ENCODE measurements around the gene ALDH5A1. TPM values are rescaled to one million over a fixed set of nuclear protein-coding genes. Genes with fewer than 3 reads are reported as not detected.
A peak's percentile ranks its signal among the peaks of the same experiment; 100 is the strongest.

The ALDH5A1 gene
- total RNA-seq, 1 donor from 2014 or later: 13.8 TPM

- no peak for ATAC-seq
- intact Hi-C loops (cut with DNase I): no loop called here
- Histone ChIP-seq H3K36me3 (no peaks in the 10 kb centered on the region), H3K4me1 (no peaks in the 10 kb centered on the region), H3K4me3 (no peak overlapping the region), H3K27me3 (ENCODE audit: low read depth) (no peaks in the 10 kb centered on the region), H3K9me3 (no peaks in the 10 kb centered on the region), H3K27ac (no peak overlapping the region)
- DNase-seq: no peak
- TF ChIP-seq CTCF (IDR thresholded peaks at IDR 0.05): no peak
Observed at GRCh38 chr6:24566020-24566767, 71.4 kb downstream of the ALDH5A1 start.

GRCh38 chr6:24568683-24569082 is 73.9 kb downstream of the ALDH5A1 start:
- Histone ChIP-seq H3K27ac (no peak overlapping the region), H3K4me1 (no peaks in the 10 kb centered on the region), H3K9me3 (no peaks in the 10 kb centered on the region), H3K4me3 (no peak overlapping the region), H3K36me3 (no peaks in the 10 kb centered on the region), H3K27me3 (ENCODE audit: low read depth) (no peaks in the 10 kb centered on the region)
- TF ChIP-seq CTCF (IDR thresholded peaks at IDR 0.05): no peak
- DNase-seq (no peak), ATAC-seq (no peak)
- intact Hi-C loops (cut with DNase I): no loop called here

DNA sequence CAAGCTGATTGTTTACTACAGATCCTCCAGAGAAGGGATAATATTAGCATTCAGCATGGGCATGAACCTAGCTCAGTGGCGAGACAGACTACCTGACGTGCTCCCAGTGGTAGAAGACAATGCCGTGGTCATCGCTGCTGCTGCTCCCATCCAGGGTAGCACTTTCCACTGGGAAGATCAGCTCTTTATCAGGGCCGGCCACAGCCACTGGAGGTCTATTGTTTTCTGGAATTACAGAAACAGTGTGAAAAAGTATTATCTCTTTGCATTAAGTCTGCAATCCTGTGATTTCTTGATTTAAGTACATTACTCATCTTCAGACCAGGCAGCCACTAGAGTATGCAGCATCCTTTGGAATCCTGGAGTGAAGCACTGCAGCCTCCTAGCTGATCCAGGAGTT is 75.0 kb downstream of the ALDH5A1 start:
- H3K27ac ChIP-seq: no peak overlapping the region
- no peak for TF ChIP-seq CTCF (IDR thresholded peaks at IDR 0.05)
- no peaks in the 10 kb centered on the region for H3K9me3 ChIP-seq
- H3K4me3 ChIP-seq: no peak overlapping the region
- intact Hi-C loops (cut with DNase I): no loop called here
- H3K4me1 ChIP-seq: no peaks in the 10 kb centered on the region
- no peak for DNase-seq
- H3K27me3 ChIP-seq (ENCODE audit: low read depth): no peaks in the 10 kb centered on the region
- H3K36me3 ChIP-seq: no peaks in the 10 kb centered on the region
- ATAC-seq: no peak

GRCh38 chr6:24571361-24571760 is 76.6 kb downstream of the ALDH5A1 start:
- DNase-seq (no peak), ATAC-seq (no peak)
- intact Hi-C loops (cut with DNase I): no loop called here
- H3K36me3 ChIP-seq: no peaks in the 10 kb centered on the region
- H3K4me3 ChIP-seq: no peak overlapping the region
- TF ChIP-seq CTCF (IDR thresholded peaks at IDR 0.05): no peak
- H3K4me1 ChIP-seq: no peaks in the 10 kb centered on the region
- no peak overlapping the region for H3K27ac ChIP-seq
- H3K9me3 ChIP-seq: no peaks in the 10 kb centered on the region
- no peaks in the 10 kb centered on the region for H3K27me3 ChIP-seq (ENCODE audit: low read depth)

DNA sequence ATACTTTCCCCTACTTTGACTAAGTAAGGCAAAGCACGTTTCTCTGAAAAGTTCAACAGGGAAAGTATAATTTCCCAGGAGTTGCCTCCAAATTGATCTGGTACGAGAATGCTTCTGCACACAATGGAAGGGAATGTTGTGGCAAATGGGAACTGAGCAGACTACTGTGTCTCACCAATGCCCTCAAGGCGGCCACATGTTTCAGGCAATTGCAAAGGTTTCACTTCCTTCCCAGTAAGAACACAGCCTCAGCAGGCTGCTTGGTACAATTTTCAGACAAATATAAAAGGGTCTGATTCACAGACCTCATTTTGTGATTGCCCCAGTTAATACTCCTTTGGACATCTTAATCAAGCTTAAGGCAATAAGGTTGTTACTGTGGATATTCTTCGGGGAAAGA is 80.0 kb downstream of the ALDH5A1 start:
- no peaks in the 10 kb centered on the region for H3K27me3 ChIP-seq (ENCODE audit: low read depth)
- H3K4me3 ChIP-seq: no peak overlapping the region
- H3K27ac ChIP-seq: no peak overlapping the region
- intact Hi-C loops (cut with DNase I): no loop called here
- no peaks in the 10 kb centered on the region for H3K9me3 ChIP-seq
- H3K4me1 ChIP-seq: no peaks in the 10 kb centered on the region
- DNase-seq: no peak
- no peak for TF ChIP-seq CTCF (IDR thresholded peaks at IDR 0.05)
- ATAC-seq: peak; percentile 52 to 56
- H3K36me3 ChIP-seq: no peaks in the 10 kb centered on the region
